Measurements from ENCODE around the gene HNRNPF. TPM values are rescaled to one million over a fixed set of nuclear protein-coding genes. Genes with fewer than 3 reads are reported as not detected.
A peak's percentile ranks its signal among the peaks of the same experiment; 100 is the strongest.
"Not testable (repeated sequence)": the region's sequence is repeated elsewhere in the genome, so short reads cannot be mapped to it uniquely, and the experiment has no call there.

Gene HNRNPF
- total RNA-seq, 2 experiments from 2014 or later: 280 to 340 TPM

DNA sequence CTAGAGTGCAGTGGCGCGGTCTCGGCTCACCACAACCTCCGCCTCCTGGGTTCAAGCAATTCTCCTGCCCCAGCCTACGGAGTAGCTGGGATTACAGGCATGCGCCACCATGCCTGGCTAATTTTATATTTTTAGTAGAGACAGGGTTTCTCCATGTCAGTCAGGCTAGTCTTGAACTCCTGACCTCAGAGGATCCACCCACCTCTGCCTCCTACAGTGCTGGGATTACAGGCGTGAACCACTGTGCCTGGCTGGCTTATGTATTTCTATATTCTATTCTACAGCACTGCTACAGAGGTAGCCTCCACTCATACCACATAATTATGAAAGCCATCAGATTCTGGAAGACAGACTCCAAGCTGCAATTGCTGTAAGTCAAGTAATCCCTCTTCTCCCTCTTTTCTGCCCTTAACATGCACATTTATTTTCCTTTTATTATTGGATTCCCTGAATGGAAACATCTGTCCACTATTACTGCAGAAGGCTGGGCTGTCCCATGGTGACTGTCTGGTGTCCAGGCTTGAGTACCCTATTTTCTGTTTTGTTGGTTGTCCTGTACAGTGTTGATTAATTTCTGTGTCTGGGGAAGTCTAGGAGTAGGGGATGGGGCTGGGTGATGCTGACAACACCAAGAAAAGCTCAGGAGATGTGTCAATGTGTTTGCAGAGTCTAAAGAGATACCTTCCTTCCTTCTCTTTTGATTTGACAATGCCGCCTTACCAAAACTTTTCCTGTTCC lies 22.1 kb upstream of the HNRNPF start:
- intact Hi-C loops (cut with micrococcal nuclease; ENCODE audit: unreplicated experiment): no loop called here
- no peak for TF ChIP-seq EZH2phosphoT487 (IDR thresholded peaks at IDR 0.05; ENCODE audit: borderline replicate concordance, low read depth, low read length)
- TF ChIP-seq, protein P1, sequence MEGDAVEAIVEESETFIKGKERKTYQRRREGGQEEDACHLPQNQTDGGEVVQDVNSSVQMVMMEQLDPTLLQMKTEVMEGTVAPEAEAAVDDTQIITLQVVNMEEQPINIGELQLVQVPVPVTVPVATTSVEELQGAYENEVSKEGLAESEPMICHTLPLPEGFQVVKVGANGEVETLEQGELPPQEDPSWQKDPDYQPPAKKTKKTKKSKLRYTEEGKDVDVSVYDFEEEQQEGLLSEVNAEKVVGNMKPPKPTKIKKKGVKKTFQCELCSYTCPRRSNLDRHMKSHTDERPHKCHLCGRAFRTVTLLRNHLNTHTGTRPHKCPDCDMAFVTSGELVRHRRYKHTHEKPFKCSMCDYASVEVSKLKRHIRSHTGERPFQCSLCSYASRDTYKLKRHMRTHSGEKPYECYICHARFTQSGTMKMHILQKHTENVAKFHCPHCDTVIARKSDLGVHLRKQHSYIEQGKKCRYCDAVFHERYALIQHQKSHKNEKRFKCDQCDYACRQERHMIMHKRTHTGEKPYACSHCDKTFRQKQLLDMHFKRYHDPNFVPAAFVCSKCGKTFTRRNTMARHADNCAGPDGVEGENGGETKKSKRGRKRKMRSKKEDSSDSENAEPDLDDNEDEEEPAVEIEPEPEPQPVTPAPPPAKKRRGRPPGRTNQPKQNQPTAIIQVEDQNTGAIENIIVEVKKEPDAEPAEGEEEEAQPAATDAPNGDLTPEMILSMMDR (conservative IDR thresholded peaks at IDR 0.05; ENCODE audit: low read length): no peak
- Histone ChIP-seq H3K79me2 (ENCODE audit: insufficient read depth, low read depth, low read length) (peaks cover 11% of the 10 kb centered on the region; the same call in 1 of the 2 replicates), H3K9me3 (ENCODE audit: low read length) (no peaks in the 10 kb centered on the region), H3K4me2 (ENCODE audit: low read length) (no peak overlapping the region), H3K4me1 (ENCODE audit: insufficient read depth, low read length, poor library complexity, severe bottlenecking) (peaks cover 19% of the 10 kb centered on the region), H4K20me1 (ENCODE audit: insufficient read depth, low read length) (no peaks in the 10 kb centered on the region), H3K36me3 (ENCODE audit: insufficient read depth, low read length) (no peaks in the 10 kb centered on the region), H3K9me2 (ENCODE audit: insufficient read depth, low read length) (no peaks in the 10 kb centered on the region), H3K27ac (ENCODE audit: low read depth, low read length, poor library complexity, severe bottlenecking) (no peak overlapping the region), H2AFZ (ENCODE audit: low read length) (no peak overlapping the region), H3K4me3 (ENCODE audit: low read depth, low read length, poor library complexity, severe bottlenecking) (no peak overlapping the region)
- POLR2A ChIA-PET: interaction anchor here (0.7 to 1.3 kb wide), 5 partner anchors 10 to 30 kb away, joined by 3 to 5 read pairs (median 4); no protein-coding TSS in a partner anchor
- no peak for DNase-seq (ENCODE audit: low spot score)
- no TSS peak for BruUV-seq (replicated peaks)
- CTCF ChIA-PET (ENCODE audit: unreplicated experiment): no interaction called here

DNA sequence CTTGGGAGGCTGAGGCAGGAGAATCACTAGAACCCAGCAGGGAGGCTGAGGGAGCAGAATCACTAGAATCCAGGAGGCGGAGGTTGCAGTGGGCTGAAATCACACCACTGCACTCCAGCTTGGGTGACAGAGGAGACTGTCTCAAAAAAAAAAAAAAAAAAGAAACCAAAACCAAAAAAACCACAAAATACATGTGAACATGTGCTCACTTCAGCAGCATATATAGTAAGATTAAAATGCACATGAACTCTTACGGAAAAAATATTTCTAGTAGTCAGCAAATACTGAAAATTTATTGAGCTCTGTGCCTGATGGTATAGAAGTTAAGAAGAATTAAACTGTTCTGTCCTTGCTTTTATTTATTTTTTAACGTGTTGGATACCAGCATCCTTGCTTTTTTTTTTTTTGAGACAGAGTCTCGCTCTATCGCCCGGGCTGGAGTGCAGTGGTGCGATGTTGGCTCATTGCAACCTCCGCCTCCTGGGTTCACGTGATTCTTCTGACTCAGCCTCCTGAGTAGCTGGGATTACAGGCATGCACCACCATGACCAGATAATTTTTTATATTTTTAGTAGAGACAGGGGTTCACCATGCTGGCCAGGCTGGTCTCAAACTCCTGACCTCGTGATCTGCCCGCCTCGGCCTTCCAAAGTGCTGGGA lies 18.3 kb upstream of the HNRNPF start:
- DNase-seq (ENCODE audit: low spot score): no peak
- CTCF ChIA-PET (ENCODE audit: unreplicated experiment): no interaction called here

DNA sequence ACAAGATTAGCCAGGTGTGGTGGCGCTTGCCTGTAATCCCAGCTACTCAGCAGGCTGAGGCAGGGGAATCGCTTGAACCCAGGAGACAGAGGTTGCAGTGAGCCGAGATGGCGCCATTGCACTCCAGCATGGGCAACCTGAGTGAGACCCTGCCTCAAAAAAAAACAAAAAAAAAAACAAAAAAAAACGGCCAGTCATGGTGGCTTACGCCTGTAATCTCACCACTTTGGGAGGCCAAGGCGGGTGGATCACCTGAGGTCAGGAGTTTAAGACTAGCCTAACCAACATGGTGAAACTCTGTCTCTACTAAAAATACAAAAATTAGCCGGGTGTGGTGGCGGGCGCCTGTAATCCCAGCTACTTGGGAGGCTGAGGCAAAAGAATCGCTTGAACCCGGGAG lies 17.5 kb upstream of the HNRNPF start:
- H3K79me2 ChIP-seq (ENCODE audit: insufficient read depth, low read depth, low read length); H3K9me3 ChIP-seq (ENCODE audit: low read length); CTCF ChIA-PET (ENCODE audit: unreplicated experiment); H3K27ac ChIP-seq (ENCODE audit: low read depth, low read length, poor library complexity, severe bottlenecking); BruUV-seq (replicated peaks); H3K4me3 ChIP-seq (ENCODE audit: low read depth, low read length, poor library complexity, severe bottlenecking); intact Hi-C loops (cut with micrococcal nuclease; ENCODE audit: unreplicated experiment); H3K4me2 ChIP-seq (ENCODE audit: low read length); H2AFZ ChIP-seq (ENCODE audit: low read length); H3K36me3 ChIP-seq (ENCODE audit: insufficient read depth, low read length); DNase-seq (ENCODE audit: low spot score); H4K20me1 ChIP-seq (ENCODE audit: insufficient read depth, low read length); H3K9me2 ChIP-seq (ENCODE audit: insufficient read depth, low read length): not testable (repeated sequence)
- POLR2A ChIA-PET: interaction anchor here (2.8 kb wide), 1 partner anchor 10 kb away, joined by 9 read pairs; the partner anchor contains the start of gene ZNF487
- peaks cover 13% of the 10 kb centered on the region for H3K4me1 ChIP-seq (ENCODE audit: insufficient read depth, low read length, poor library complexity, severe bottlenecking)

More for the DNA sequence above, 18.3 kb upstream of the HNRNPF start:
- no peaks in the 10 kb centered on the region for H3K9me2 ChIP-seq (ENCODE audit: insufficient read depth, low read length)
- peak overlapping the region; percentile 14; the same call in 1 of the 2 replicates for H3K4me2 ChIP-seq (ENCODE audit: low read length)
- H3K36me3 ChIP-seq (ENCODE audit: insufficient read depth, low read length): no peaks in the 10 kb centered on the region
- H3K79me2 ChIP-seq (ENCODE audit: insufficient read depth, low read depth, low read length): no peaks in the 10 kb centered on the region
- intact Hi-C loops (cut with micrococcal nuclease; ENCODE audit: unreplicated experiment): no loop called here
- POLR2A ChIA-PET: interaction anchor here (0.5 to 2.8 kb wide), 8 partner anchors 9 to 583 kb away, joined by 3 to 9 read pairs (median 4); partner anchors contain the start of gene ZNF487
- BruUV-seq (replicated peaks): no TSS peak
- no peaks in the 10 kb centered on the region for H3K9me3 ChIP-seq (ENCODE audit: low read length)
- peaks cover 10% of the 10 kb centered on the region for H3K4me1 ChIP-seq (ENCODE audit: insufficient read depth, low read length, poor library complexity, severe bottlenecking)
- no peak overlapping the region for H3K4me3 ChIP-seq (ENCODE audit: low read depth, low read length, poor library complexity, severe bottlenecking)
- TF ChIP-seq EZH2phosphoT487 (IDR thresholded peaks at IDR 0.05; ENCODE audit: borderline replicate concordance, low read depth, low read length): no peak
- TF ChIP-seq, protein P1 (conservative IDR thresholded peaks at IDR 0.05; ENCODE audit: low read length): no peak
- no peak overlapping the region for H3K27ac ChIP-seq (ENCODE audit: low read depth, low read length, poor library complexity, severe bottlenecking)
- no peaks in the 10 kb centered on the region for H4K20me1 ChIP-seq (ENCODE audit: insufficient read depth, low read length)
- H2AFZ ChIP-seq (ENCODE audit: low read length): no peak overlapping the region
